Right cardiac atrium (tissue), 5 donors: Measurements from ENCODE around the gene ADAMTS17. TPM values are rescaled to one million over a fixed set of nuclear protein-coding genes. Genes with fewer than 3 reads are reported as not detected.

Experiments
- ATAC-seq, 2 donors: fragments of 200-7000 bp; cut with Tn5 transposase; one replicate each; pipeline versions ENCODE4 v1.8.0 to v1.9.1; 2020; ENCODE audit warnings: moderate library complexity in 2 of 2, mild to moderate bottlenecking in 1 of 2
- DNase-seq, 3 donors: peaks; one replicate each; pipeline ENCODE4 v3.0.0-alpha.2; 2020
- H3K27ac ChIP-seq: one replicate; pipeline ENCODE4 v1.5.1; 2013; ENCODE audit warnings: mild to moderate bottlenecking, low read length, control low read depth, moderate library complexity
- H3K27me3 ChIP-seq: one replicate; pipeline ENCODE4 v1.6.1; 2013; ENCODE audit not compliant: control insufficient read depth, insufficient read depth
- H3K4me1 ChIP-seq: one replicate; pipeline ENCODE4 v1.6.1; 2013; ENCODE audit warnings: low read length; ENCODE audit not compliant: control insufficient read depth, insufficient read depth
- H3K4me3 ChIP-seq: one replicate; pipeline ENCODE4 v1.5.1; 2013; ENCODE audit warnings: low read length, control low read depth
- H3K9me3 ChIP-seq: one replicate; pipeline ENCODE4 v1.6.1; 2013; ENCODE audit warnings: low read length; ENCODE audit not compliant: control insufficient read depth
- WGBS: extraction: QIAGEN DNeasy Blood & Tissue Kit; methylation state at CpG from one replicate; pipeline ENCODE4 v1.1.7; 2013; 5-methylcytosine and 5-hydroxymethylcytosine counted together
- intact Hi-C, 4 donors: fragments of 100-400 bp; cut with DNase I; formaldehyde crosslinking; loops; one replicate each; pipeline versions ENCODE4 v1.11.0 to v1.14.0; 2022 to 2023
- polyA plus RNA-seq: library from polyadenylated mRNA; stranded (reverse); fragments of 200-250 nt; gene quantifications from one replicate; pipeline ENCODE4 v1.2.3, GENCODE V29; 2013
- total RNA-seq, 4 donors: library from RNA; stranded (reverse); fragmentation: NEBNext Ultra II Directional; extraction: Animal tissue kit (Norgen Biotek cat#: 25700); gene quantifications; one replicate each; pipeline ENCODE4 v1.2.1, GENCODE V29; 2021
- donor health status: healthy with polysubstance abuse.
- donor health status: DM: no; HTN: yes; CAD: no.
- donor health status: DM: no; HTN: no; CAD: no.
- donor health status: DM: no; HTN: yes; CAD: no; lungs with severe emphysema.
- donor health status: DM: yes; HTN: yes; CAD: no.

The ADAMTS17 gene
- total and polyA plus RNA-seq, 5 donors, result 1.2 to 6.5 (median 2.6) TPM

- no peak overlapping the region for H3K27ac ChIP-seq
- no peak overlapping the region for H3K4me3 ChIP-seq
- intact Hi-C loops, result loop anchor here in 2 of 4 donors (5.0 to 10.0 kb wide), 2 partner anchors 211 to 219 kb away; no protein-coding TSS in a partner anchor
- H3K9me3 ChIP-seq, result no peaks in the 10 kb centered on the region
- DNase-seq (no peak), ATAC-seq (no peak)
- H3K4me1 ChIP-seq, result peaks cover 2% of the 10 kb centered on the region
- H3K27me3 ChIP-seq, result no peaks in the 10 kb centered on the region
- 83% methylated on average over 3 of the region's 3 CpGs for WGBS
These were observed 11.7 kb upstream of the ADAMTS17 start for GRCh38 chr15:100353449-100353848.

GRCh38 chr15:100350434-100351226 is 8.9 kb upstream of the ADAMTS17 start:
- H3K9me3 ChIP-seq, result no peaks in the 10 kb centered on the region
- peaks cover 2% of the 10 kb centered on the region for H3K4me1 ChIP-seq
- peak overlapping the region; percentile 77 for H3K27ac ChIP-seq
- DNase-seq, result no peak
- 37% methylated on average over 19 of the region's 19 CpGs for whole genome bisulfite sequencing
- peak; percentile 55 to 57 for ATAC-seq
- intact Hi-C loops, result loop anchor here in 2 of 4 donors (5.0 to 10.0 kb wide), 2 partner anchors 214 to 222 kb away; no protein-coding TSS in a partner anchor
- no peaks in the 10 kb centered on the region for H3K27me3 ChIP-seq
- H3K4me3 ChIP-seq, result peak overlapping the region; percentile 21

GRCh38 chr15:100349696-100350433 is 8.1 kb upstream of the ADAMTS17 start:
- H3K9me3 ChIP-seq, result no peaks in the 10 kb centered on the region
- no peaks in the 10 kb centered on the region for H3K27me3 ChIP-seq
- ATAC-seq, result peak; percentile 96 to 98
- DNase-seq, result peak; percentile 94 to 97 (median 97)
- under 1% methylated on average over 43 of the region's 43 CpGs for WGBS
- H3K4me1 ChIP-seq, result peaks cover 2% of the 10 kb centered on the region
- peak overlapping the region; percentile 68 for H3K4me3 ChIP-seq
- intact Hi-C loops, result loop anchor here (5.0 to 10.0 kb wide), 3 partner anchors 215 to 415 kb away; no protein-coding TSS in a partner anchor
- peak overlapping the region; percentile 97 for H3K27ac ChIP-seq

GRCh38 chr15:100349321-100349695 is 7.5 kb upstream of the ADAMTS17 start:
- no peaks in the 10 kb centered on the region for H3K9me3 ChIP-seq
- intact Hi-C loops, result loop anchor here in 2 of 4 donors (5.0 to 10.0 kb wide), 3 partner anchors 215 to 415 kb away; no protein-coding TSS in a partner anchor
- DNase-seq (no peak), ATAC-seq (peak in 1 of 2 donors; percentile 2)
- H3K27ac ChIP-seq, result peak overlapping the region; percentile 97
- peak overlapping the region; percentile 68 for H3K4me3 ChIP-seq
- peaks cover 2% of the 10 kb centered on the region for H3K4me1 ChIP-seq
- WGBS, result 45% methylated on average over 17 of the region's 17 CpGs
- H3K27me3 ChIP-seq, result no peaks in the 10 kb centered on the region

GRCh38 chr15:100348578-100348977 is 6.8 kb upstream of the ADAMTS17 start:
- no peak for ATAC-seq
- Histone ChIP-seq H3K9me3 (no peaks in the 10 kb centered on the region), H3K27me3 (no peaks in the 10 kb centered on the region), H3K27ac (no peak overlapping the region), H3K4me3 (no peak overlapping the region), H3K4me1 (peaks cover 2% of the 10 kb centered on the region)
- intact Hi-C loops, result loop anchor here in 2 of 4 donors (5.0 to 10.0 kb wide), 3 partner anchors 216 to 414 kb away; no protein-coding TSS in a partner anchor
- no peak for DNase-seq
- WGBS, result 97% methylated on average over 8 of the region's 8 CpGs

GRCh38 chr15:100346866-100347512 is 5.2 kb upstream of the ADAMTS17 start:
- H3K27ac ChIP-seq, result no peak overlapping the region
- 81% methylated on average over 2 of the region's 2 CpGs for WGBS
- intact Hi-C loops, result loop anchor here in 2 of 4 donors (5.0 to 10.0 kb wide), 3 partner anchors 218 to 412 kb away; no protein-coding TSS in a partner anchor
- H3K4me3 ChIP-seq, result no peak overlapping the region
- ATAC-seq (no peak), DNase-seq (no peak)
- H3K27me3 ChIP-seq, result no peaks in the 10 kb centered on the region
- H3K9me3 ChIP-seq, result no peaks in the 10 kb centered on the region
- peaks cover 2% of the 10 kb centered on the region for H3K4me1 ChIP-seq

- 73% methylated on average over 3 of the region's 3 CpGs for WGBS
These were observed 3.7 kb upstream of the ADAMTS17 start for GRCh38 chr15:100345438-100345837.

GRCh38 chr15:100343251-100343650 is 1.5 kb upstream of the ADAMTS17 start:
- Histone ChIP-seq H3K27ac (no peak overlapping the region), H3K4me3 (no peak overlapping the region), H3K27me3 (no peaks in the 10 kb centered on the region), H3K9me3 (no peaks in the 10 kb centered on the region), H3K4me1 (no peaks in the 10 kb centered on the region)
- ATAC-seq, result no peak
- 89% methylated on average over 3 of the region's 3 CpGs for WGBS
- intact Hi-C loops, result loop anchor here in 1 of 4 donors (10.0 kb wide), 2 partner anchors 222 to 408 kb away; no protein-coding TSS in a partner anchor
- DNase-seq, result no peak

More at GRCh38 chr15:100345438-100345837, 3.7 kb upstream of the ADAMTS17 start:
- ATAC-seq (no peak), DNase-seq (no peak)
- no peak overlapping the region for H3K27ac ChIP-seq
- no peaks in the 10 kb centered on the region for H3K27me3 ChIP-seq
- intact Hi-C loops, result loop anchor here in 2 of 4 donors (5.0 to 10.0 kb wide), 3 partner anchors 219 to 411 kb away; no protein-coding TSS in a partner anchor
- H3K4me1 ChIP-seq, result peaks cover 2% of the 10 kb centered on the region
- H3K4me3 ChIP-seq, result no peak overlapping the region
- no peaks in the 10 kb centered on the region for H3K9me3 ChIP-seq

- H3K27me3 ChIP-seq, result no peaks in the 10 kb centered on the region
- no peaks in the 10 kb centered on the region for H3K9me3 ChIP-seq
- intact Hi-C loops, result loop anchor here in 1 of 4 donors (10.0 kb wide), 2 partner anchors 224 to 406 kb away; no protein-coding TSS in a partner anchor
- no peaks in the 10 kb centered on the region for H3K4me1 ChIP-seq
- H3K4me3 ChIP-seq, result peak overlapping the region; percentile 59
- ATAC-seq, result peak in 1 of 2 donors; percentile 15
- under 1% methylated on average over 95 of the region's 95 CpGs for WGBS
- H3K27ac ChIP-seq, result peak overlapping the region; percentile 21
- DNase-seq, result no peak
These were observed 481 bp downstream of the ADAMTS17 start for GRCh38 chr15:100341239-100341749.

GRCh38 chr15:100340721-100341238 is 995 bp downstream of the ADAMTS17 start:
- Histone ChIP-seq H3K9me3 (no peaks in the 10 kb centered on the region), H3K4me3 (peak overlapping the region; percentile 59), H3K27me3 (no peaks in the 10 kb centered on the region), H3K27ac (no peak overlapping the region), H3K4me1 (no peaks in the 10 kb centered on the region)
- WGBS, result 14% methylated on average over 56 of the region's 56 CpGs
- DNase-seq (peak in 2 of 3 donors; percentile 54 to 63), ATAC-seq (no peak)
- intact Hi-C loops, result loop anchor here in 1 of 4 donors (10.0 kb wide), 2 partner anchors 224 to 406 kb away; no protein-coding TSS in a partner anchor
